IPS-18c (cell line): ENCODE results near the gene WDR44.
A peak's percentile ranks its signal among the peaks of the same experiment; 100 is the strongest.

Experiments used
- H3K4me3 ChIP-seq: 2 replicates; pipeline ENCODE4 v1.7.0; 2013; ENCODE audit warnings: low read depth, mild to moderate bottlenecking, low read length, moderate library complexity; ENCODE audit not compliant: insufficient read depth
- H3K9me3 ChIP-seq: one replicate; pipeline ENCODE4 v1.6.1; 2013; ENCODE audit warnings: mild to moderate bottlenecking, low read length, moderate library complexity; ENCODE audit not compliant: control insufficient read depth, insufficient read depth

Gene WDR44

GRCh38 chrX:118495958-118496762, 150.3 kb downstream of the WDR44 start:
- H3K4me3 ChIP-seq, result peak overlapping the region; percentile 70
- peaks cover 8% of the 10 kb centered on the region for H3K9me3 ChIP-seq

- Histone ChIP-seq H3K9me3 (peaks cover 8% of the 10 kb centered on the region), H3K4me3 (peak overlapping the region; percentile 70)
These were observed 150.8 kb downstream of the WDR44 start for GRCh38 chrX:118496763-118497079.

- H3K4me3 ChIP-seq, result peak overlapping the region; percentile 70; the same call in 1 of the 2 replicates
These were observed 151.4 kb downstream of the WDR44 start for GRCh38 chrX:118497180-118497818.

GRCh38 chrX:118498351-118498750, 152.4 kb downstream of the WDR44 start:
- peaks cover 5% of the 10 kb centered on the region for H3K9me3 ChIP-seq
- H3K4me3 ChIP-seq, result no peak overlapping the region

More at GRCh38 chrX:118497180-118497818, 151.4 kb downstream of the WDR44 start:
- H3K9me3 ChIP-seq, result peaks cover 5% of the 10 kb centered on the region

DNA sequence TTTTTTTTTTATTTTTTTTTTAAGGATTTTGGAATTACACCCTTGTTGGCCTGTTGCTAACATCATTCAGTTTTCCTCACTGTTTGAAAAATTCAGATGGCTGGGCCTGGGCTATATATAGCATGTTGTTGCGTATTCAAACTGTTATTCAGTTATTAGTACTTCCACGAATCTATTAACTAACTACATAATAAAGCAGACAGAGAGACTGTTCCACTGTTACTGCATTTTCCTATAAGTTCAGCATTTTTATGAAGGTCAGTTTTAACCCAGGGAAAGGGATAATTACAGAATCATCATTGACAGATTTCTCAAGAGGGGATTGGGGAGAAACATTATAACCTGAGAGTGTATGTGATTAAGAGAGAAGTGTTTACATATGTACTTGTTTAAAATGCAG, 152.8 kb downstream of the WDR44 start:
- no peak overlapping the region; the same call in 1 of the 2 replicates for H3K4me3 ChIP-seq
- H3K9me3 ChIP-seq, result peaks cover 5% of the 10 kb centered on the region

GRCh38 chrX:118499295-118499694, 153.4 kb downstream of the WDR44 start:
- H3K9me3 ChIP-seq, result peaks cover 5% of the 10 kb centered on the region
- H3K4me3 ChIP-seq, result peak overlapping the region; percentile 32; the same call in 1 of the 2 replicates
